GM12872 (cell line): ENCODE measurements around the gene KRTAP9-2.
"Not testable (repeated sequence)": the region's sequence is repeated elsewhere in the genome, so short reads cannot be mapped to it uniquely, and the experiment has no call there.

Experiments used
- TF ChIP-seq, protein P1 (sequence below): IDR thresholded peaks from 3 replicates; pipeline ENCODE4 v1.5.1; 2011; ENCODE audit warnings: low read depth, mild to moderate bottlenecking, low read length, moderate library complexity; ENCODE audit not compliant: insufficient read depth

Gene KRTAP9-2

DNA sequence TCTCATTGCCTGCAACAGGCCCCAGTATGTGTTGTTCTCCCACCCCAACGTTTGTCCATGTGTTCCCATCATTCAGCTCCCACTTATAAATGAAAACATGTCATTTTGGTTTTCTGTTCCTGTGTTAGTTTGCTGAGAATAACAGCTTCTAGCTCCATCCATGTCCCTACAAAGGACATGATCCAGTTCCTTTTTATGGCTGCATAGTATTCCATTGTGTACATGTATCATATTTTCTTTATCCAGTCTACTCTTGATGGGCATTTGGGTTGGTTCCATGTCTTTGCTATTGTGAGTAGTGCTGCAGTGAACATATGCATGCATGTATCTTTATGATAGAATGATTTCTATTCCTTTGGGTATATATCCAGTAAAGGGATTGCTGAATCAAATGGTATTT, 10.8 kb upstream of the KRTAP9-2 start:
- TF ChIP-seq, protein P1, sequence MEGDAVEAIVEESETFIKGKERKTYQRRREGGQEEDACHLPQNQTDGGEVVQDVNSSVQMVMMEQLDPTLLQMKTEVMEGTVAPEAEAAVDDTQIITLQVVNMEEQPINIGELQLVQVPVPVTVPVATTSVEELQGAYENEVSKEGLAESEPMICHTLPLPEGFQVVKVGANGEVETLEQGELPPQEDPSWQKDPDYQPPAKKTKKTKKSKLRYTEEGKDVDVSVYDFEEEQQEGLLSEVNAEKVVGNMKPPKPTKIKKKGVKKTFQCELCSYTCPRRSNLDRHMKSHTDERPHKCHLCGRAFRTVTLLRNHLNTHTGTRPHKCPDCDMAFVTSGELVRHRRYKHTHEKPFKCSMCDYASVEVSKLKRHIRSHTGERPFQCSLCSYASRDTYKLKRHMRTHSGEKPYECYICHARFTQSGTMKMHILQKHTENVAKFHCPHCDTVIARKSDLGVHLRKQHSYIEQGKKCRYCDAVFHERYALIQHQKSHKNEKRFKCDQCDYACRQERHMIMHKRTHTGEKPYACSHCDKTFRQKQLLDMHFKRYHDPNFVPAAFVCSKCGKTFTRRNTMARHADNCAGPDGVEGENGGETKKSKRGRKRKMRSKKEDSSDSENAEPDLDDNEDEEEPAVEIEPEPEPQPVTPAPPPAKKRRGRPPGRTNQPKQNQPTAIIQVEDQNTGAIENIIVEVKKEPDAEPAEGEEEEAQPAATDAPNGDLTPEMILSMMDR, result no peak

- TF ChIP-seq, protein P1, result no peak
Measured at GRCh38 chr17:41223821-41224220, 2.6 kb upstream of the KRTAP9-2 start.

GRCh38 chr17:41226051-41226450, 397 bp upstream of the KRTAP9-2 start:
- TF ChIP-seq, protein P1, result no peak

DNA sequence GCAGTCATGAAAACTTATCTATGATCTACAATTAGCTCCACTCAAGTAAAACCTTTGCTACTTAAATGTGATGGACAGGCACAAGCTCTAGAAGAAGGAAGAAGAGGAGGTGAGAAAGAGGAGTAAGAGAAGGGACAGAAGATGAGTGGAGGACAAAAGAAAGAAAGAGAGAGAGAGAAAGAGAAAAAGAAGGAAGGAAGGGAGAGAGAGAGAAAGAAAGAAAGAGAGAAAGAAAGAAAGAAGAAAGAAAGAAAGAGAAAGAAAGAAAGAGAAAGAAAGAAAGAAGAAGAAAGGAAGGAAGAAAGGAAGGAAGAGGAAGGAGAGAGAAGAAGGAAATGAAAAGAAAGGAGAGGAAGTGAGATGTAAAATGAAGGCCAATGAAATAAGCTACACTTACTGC, 3.6 kb downstream of the KRTAP9-2 start:
- TF ChIP-seq, protein P1, result no peak

DNA sequence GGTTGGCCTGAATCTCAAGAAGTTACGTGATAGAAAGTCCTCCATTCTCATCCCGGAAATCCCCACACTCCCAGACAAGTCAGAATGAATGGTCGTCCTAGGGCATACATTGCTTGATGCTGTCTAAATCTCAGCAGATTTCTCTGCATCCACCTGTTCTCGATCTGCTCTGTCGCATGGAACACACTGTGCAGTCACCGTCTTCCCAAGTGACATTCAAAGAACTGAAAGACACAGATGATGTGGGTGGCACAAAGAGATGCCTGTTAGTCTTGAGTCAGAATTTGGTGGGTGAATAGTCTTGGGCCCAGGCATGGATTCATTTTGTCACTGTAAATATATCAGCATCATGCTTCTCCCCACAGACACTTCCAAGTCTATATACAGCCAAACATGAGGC, 5.3 kb downstream of the KRTAP9-2 start:
- TF ChIP-seq, protein P1, result no peak

DNA sequence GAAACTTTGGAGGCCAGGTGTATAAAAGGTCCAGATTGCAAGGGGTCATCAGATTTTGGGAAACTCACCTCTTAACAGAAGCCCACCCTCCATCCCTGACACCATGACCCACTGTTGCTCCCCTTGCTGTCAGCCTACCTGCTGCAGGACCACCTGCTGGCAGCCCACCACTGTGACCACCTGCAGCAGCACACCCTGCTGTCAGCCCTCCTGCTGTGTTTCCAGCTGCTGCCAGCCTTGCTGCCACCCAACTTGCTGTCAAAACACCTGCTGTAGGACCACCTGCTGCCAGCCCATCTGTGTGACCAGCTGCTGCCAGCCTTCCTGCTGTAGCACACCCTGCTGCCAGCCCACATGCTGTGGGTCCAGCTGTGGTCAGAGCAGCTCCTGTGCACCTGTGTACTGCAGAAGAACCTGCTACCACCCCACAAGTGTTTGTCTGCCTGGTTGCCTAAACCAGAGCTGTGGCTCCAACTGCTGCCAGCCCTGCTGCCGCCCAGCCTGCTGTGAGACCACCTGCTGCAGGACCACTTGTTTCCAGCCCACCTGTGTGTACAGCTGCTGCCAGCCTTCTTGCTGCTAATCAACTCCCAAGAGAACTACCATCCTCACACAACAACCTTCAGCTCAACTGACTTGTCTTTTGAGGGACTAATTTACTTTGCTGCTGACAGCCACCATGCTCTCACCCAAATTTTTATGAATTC, 6.1 kb downstream of the KRTAP9-2 start, which contains the start of gene KRTAP9-3:
KRTAP9-3 (plus strand) TSS at position 51 of the 707 bp plus-strand sequence; CDS start at position 104, 53 bp downstream.
- TF ChIP-seq, protein P1, result not testable (repeated sequence)

DNA sequence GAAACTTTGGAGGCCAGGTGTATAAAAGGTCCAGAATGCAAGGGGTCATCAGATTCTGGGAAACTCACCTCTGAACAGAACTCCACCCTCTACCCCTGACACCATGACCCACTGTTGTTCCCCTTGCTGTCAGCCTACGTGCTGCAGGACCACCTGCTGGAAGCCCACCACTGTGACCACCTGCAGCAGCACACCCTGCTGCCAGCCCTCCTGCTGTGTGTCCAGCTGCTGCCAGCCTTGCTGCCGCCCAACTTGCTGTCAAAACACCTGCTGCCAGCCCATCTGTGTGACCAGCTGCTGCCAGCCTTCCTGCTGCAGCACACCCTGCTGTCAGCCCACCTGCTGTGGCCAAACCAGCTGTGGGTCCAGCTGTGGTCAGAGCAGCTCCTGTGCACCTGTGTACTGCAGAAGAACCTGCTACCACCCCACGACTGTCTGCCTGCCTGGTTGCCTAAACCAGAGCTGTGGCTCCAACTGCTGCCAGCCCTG, 11.5 kb downstream of the KRTAP9-2 start, which contains the start of gene KRTAP9-8:
KRTAP9-8 (plus strand) TSS at position 51 of the 489 bp plus-strand sequence; CDS start at position 104, 53 bp downstream.
- TF ChIP-seq, protein P1, result not testable (repeated sequence)
